HG02642 (cell line): ENCODE results near the gene CNN2.
A peak's percentile ranks its signal among the peaks of the same experiment; 100 is the strongest.

Source experiments
- ATAC-seq: cut with Tn5 transposase; IDR thresholded peaks from one replicate; pipeline ENCODE4 v1.9.1; 2021; ENCODE audit warnings: mild to moderate bottlenecking; ENCODE audit not compliant: unreplicated experiment, poor library complexity

CNN2 gene

DNA sequence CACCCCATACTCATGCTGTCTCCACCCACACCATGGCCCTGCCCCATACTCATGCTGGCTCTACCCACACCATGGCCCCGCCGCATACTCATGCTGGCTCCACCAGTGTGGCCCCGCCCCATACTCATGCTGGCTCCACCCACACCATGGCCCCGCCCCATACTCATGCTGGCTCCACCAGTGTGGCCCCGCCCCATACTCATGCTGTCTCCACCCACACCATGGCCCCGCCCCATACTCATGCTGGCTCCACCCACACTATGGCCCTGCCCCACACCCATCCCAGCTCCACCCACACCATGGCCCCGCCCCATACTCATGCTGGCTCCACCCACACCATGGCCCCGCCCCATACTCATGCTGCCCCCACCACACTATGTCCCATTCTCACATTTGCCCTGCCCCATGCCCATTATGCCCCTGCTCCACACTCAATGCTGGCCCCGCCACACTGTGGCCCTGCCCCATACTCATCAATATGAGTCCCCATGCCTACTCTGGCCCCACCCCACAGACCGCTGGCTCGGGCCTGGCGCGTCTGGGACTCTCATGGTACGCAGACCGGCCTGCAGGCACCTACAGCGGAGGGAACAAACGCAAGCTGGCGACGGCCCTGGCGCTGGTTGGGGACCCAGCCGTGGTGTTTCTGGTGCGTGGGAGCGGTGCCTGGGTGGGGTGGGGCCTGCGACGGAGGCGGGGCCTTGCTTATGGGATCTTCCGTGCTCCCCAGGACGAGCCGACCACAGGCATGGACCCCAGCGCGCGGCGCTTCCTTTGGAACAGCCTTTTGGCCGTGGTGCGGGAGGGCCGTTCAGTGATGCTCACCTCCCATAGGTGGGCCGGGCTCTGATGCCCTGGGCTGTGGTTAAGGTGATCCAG, 36.9 kb downstream of the CNN2 start:
- no peak for ATAC-seq

GRCh38 chr19:1063909-1064660, 37.7 kb downstream of the CNN2 start:
- ATAC-seq, result no peak

- no peak for ATAC-seq
These were observed 38.5 kb downstream of the CNN2 start for GRCh38 chr19:1064661-1065605.

DNA sequence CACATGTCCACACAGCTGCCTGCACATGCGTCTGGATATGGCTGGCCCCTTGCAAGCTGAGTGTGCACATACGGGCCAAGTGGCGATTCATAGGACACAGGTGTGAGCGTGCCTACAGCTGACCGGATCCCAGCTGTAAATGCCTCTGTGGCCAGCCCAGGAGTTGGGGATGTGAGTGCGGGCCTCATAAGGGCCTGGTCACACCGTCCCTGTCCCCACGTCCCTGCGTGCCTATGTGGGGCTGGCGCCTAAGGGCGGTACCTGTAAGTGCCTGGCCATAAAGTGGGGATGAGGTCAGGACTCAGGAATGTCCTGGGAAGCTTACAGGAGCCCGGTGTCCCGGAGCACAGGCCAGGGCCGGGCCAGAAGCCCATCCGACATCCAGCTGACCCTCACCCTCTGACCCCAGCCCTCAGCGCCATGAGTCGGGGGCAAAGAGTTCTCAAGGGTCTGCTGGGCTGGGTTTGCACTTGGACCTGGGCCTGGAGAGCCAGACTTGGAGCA, 39.2 kb downstream of the CNN2 start:
- no peak for ATAC-seq

- ATAC-seq, result no peak
These were observed 39.9 kb downstream of the CNN2 start for GRCh38 chr19:1066251-1066747.

DNA sequence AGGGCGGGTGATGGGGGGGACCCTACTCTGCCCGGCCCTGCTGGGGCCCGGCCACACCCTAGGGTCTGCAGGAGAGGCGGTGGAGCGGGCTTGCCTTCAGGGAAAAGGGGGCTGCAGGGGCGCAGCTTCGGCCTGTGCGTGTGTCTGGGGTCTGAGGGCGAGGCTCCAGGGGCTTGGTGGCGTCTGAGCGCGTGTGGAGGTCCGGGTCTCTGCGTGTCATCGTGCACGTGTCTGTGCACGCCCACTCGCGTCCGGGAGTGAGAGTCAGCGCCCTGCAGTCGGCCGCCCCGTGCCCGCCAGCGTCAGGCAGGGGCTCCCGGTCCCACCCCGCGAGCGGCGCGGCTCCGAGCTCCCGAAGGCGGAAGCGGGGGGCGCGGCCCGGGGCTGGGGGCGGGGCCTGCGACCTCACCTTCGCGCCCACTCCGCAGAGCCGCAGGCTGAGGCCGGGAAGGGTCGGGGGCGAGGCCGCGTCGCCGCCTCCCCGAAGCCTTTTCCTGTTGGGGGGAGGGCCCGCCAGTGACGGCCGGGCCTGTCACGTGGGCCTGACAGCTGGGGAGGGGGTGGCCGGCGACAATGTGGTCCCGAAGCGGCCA, 40.4 kb downstream of the CNN2 start, which contains the start of gene ARHGAP45:
TSS of gene ARHGAP45 (plus strand) at position 420 of the 593 bp plus-strand sequence. CDS start 239 bp downstream, outside the sequence.
- peak; percentile 40 for ATAC-seq

- ATAC-seq, result peak; percentile 17
These were observed 41.0 kb downstream of the CNN2 start for GRCh38 chr19:1067341-1067957.

GRCh38 chr19:1068009-1069001, 41.9 kb downstream of the CNN2 start:
- ATAC-seq, result no peak

GRCh38 chr19:1069009-1069779, 42.8 kb downstream of the CNN2 start:
- ATAC-seq, result no peak

- no peak for ATAC-seq
These were observed 44.1 kb downstream of the CNN2 start for GRCh38 chr19:1070576-1070930.

DNA sequence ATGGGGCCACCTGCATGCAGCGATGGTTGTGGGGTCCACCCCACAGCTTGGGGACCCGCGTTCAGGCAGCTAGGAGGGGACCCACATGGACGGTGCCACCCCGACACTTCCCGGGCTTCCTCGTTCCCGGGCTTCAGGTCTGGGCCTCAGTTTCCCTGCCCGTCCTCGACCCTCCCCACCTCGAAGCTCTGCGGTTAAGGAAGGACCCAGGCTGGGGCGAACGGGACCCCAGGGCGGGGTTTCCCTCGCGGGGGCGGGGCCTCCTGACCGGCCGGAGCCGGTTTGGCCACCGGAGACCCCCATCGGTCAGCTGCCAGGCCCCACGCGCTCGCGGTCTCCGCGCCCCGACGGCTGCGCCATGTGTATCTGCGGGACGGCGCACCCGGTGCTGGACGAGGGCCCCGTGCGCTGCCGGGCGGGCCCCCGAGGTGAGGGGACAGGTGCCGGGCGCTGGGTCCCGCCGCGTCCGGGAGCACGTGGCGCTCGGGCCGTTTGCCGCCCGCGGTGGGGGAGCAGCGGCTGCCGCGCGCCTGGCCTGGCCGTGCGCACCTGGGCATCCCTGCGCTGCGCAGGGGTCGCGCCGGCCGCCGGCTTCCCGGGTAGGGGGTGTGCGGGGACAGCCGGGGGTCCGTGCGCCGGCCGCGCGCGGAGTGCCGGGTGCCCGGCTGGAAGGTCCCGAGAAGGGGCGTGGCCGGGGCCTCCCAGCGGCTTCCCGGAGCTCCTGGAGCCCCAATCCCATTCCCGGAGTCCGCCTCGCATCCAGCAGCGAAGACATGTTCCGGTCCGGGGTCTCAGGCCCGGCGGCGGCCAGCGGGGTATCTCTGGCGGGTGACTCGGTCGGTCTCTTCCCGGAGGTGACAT, 44.8 kb downstream of the CNN2 start:
- no peak for ATAC-seq

GRCh38 chr19:1072371-1073015, 46.1 kb downstream of the CNN2 start:
- no peak for ATAC-seq

- ATAC-seq, result no peak
These were observed 46.9 kb downstream of the CNN2 start for GRCh38 chr19:1073063-1073955.

- no peak for ATAC-seq
These were observed 47.6 kb downstream of the CNN2 start for GRCh38 chr19:1073956-1074517.
